GM21447 (cell line): ENCODE data around the gene KLHL2.
"Not testable (repeated sequence)": the region's sequence is repeated elsewhere in the genome, so short reads cannot be mapped to it uniquely, and the experiment has no call there.

Experiments
- ATAC-seq: cut with Tn5 transposase; IDR thresholded peaks from one replicate; pipeline ENCODE4 v1.9.1; 2021; ENCODE audit not compliant: unreplicated experiment

Gene KLHL2

DNA sequence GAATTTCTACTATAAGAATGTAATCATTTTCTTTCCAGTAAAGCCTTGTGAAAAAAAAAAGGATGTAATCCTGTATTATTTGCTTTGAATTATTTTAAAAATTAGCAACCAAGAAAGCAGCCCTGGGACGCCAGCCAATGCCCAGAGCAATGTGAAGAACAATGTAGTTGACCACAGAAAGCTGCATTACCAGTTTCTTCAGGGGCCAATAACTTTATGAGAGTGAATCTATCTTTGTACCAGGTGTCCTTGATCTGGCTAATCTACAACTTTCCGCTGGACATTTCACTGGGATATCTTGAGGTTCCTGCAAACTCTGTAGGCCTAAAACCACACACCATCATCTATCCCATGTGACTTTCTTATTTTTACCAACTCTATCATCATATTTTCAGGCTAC is 7.6 kb upstream of the KLHL2 start:
- ATAC-seq = no peak

DNA sequence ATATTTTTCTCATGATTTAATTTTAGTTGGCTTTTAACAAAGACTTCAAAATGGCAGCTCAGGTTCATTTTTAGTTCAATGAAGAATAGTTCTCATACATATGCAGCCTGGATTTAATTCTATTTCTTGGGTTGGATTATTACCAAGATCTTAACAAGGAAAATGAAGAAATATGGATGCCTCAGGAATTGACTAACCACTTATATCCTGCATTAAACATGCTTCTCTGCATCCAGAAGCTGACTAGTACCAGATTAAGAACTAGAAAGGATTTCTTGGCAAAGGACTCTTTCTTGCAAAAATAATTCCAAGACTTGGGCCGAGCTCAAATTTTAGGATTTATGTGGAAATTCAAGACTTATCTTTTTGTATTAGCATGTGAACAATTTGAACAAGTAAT is 5.6 kb upstream of the KLHL2 start:
- no peak for ATAC-seq

DNA sequence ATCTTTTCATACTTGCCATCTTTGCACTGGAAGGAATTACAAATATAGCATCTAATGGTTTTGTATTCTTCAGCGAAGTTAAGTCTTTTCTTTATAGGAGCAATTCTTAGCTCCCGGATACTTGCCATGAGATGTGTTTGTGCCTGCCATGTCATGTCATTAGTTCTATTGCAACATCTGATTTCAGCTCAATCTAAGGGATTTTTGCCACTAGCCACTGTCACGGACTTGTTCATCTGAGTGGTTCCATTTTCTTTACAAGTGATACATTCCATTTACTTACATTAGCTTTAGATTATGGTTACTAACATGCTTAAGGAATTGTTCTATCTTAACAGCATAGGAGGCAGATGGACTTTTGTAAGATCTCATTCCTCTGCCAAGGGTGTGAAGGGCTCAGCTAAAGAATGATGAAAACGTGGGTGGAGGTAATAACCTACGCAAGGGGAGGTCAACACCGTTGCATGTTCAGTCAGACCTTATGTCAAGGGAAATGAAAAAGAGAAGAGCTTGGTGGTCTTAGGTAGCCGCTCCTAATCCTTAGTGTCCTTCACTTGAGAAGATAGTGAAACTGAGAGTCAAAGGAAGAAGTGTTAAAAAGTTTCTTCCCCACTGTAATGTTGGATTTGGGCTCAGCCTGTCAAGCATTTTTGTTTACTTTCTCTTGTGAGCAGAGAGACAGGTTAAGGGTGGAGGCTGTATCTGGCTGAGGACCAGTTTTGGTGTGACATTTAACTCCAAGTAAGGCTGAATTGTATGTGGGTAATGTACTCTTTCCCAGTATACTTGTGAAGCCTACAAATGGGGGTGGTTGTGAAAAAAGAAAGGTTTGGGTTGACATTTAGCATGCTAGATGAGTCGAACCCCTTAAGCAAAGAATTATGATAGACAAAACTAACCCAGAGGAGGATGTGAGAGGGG is 3.6 kb upstream of the KLHL2 start:
- no peak for ATAC-seq

DNA sequence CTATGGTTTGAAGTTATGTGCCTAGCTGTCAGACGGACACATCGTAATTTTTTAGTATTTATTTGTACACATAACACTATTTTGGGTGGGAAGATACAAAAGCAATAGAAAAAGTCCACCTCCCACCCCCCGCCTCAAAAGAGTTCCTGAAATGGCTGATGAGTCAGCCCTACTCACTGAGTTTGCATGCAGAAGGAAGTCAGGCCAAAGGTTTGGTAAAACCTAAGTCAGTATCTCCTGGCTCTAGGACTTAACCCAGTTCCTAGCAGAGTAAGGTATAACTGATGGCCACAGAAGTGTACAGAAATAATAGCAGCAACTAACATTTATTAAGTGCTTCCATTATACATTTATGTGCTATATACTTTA is 2.9 kb upstream of the KLHL2 start:
- ATAC-seq = no peak

DNA sequence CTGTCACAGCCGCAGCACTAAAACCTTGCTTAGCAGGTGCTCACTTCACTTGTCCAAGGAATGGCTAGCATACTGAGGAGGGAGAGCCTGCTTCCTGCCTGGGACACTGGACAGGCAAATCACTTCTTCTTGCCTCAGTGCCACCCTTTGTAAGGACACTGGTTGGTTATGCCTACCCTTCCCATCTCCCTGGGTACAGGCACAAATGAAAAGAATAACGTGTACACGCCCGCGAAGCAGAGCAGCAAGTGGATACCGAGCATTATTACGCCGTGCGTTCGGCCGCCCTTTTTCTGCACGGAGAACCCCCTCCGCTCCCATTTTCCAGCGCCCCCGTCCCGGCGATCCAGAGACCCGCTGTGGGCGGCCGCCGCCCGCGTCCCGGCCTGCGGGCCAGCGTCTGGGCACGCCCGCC is 338 bp upstream of the KLHL2 start:
- ATAC-seq = peak; percentile 24

DNA sequence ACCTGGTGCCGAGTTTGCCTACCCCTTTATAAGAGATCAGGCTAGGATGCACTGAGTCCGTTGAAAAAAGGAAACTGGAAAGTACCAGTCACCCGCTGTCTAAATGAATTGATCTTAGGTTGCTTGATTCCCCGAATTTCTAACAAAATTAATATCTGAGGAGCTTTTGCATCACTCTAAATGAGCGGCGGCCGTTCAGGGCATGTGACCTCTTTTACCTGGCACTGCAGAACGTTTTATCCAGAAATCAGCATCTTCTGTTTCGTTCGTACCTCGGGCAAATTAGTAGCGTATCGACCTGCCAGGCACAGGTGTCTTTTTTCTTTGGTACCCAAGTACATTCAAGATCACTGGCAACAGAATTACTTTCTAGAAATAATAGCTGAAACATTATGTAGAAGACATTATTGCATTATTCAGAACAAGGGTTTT is 876 bp downstream of the KLHL2 start:
- no peak for ATAC-seq

DNA sequence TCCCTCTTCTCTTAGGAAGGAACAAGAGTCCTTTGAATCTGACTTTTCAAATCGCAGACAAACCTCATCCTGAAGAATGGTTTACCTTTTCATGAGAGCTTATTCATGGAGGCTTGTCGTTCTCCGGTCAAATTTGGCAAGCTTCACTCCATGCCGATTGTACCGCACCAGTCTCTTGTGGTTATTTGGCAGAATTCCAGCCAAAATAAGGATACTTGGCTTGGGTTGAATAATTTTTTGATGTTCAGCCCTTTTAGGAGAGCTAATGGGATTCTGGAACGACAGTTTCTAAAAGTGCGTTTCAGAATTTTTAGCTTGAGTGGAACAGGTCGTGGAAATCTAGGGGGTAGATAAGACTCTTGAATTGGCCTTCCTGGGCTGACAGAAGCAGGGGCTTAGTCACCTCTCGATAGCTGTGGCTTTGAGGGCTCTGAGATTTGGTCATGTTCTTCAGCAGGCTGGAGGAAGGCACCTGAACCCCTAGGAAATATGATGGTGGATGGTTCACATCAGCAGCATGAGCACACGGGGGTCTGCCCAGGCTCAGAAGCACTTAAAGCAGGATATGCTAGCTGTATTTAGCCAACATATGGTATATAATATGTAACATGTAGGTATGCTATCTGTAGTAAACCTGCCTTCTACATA is 1.5 kb downstream of the KLHL2 start:
- no peak for ATAC-seq

DNA sequence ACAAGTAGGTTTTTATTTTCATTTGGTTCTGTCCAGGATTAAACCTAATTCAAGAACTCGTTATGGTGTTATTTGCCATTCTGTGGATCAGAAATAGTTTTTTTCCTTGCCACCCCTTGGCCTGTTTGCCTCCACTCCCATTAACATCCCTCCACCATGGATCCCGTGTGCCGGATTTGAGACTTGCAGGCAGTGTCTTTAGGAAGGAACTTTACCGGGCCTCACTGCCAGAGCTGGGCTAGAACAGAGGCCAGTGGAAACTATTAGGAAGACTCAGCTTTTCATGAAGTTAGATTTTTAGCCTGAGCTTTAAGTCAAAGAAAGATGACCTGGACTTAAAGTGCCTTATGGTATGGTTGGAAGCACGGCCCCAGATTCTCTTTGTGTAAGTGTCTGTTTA is 2.4 kb downstream of the KLHL2 start:
- ATAC-seq = no peak

DNA sequence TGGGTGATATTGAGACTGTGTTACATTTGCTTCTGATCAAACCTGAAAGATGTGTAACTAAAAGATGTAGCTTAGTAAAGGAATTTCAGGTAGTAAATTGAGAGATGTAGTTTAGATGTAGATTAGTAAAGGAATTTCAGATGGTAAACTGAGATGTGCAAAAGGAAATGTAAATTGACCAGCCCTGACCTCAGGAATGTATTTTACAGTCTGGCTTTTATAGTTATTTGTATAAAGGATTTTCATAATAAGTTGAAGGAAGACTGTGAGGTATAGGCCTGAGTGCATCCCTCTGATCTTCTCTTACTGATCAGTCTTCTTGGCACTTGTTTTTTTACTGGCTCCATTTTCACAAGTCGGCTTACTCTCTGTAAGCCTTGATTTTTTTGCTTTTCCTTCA is 3.2 kb downstream of the KLHL2 start:
- no peak for ATAC-seq

DNA sequence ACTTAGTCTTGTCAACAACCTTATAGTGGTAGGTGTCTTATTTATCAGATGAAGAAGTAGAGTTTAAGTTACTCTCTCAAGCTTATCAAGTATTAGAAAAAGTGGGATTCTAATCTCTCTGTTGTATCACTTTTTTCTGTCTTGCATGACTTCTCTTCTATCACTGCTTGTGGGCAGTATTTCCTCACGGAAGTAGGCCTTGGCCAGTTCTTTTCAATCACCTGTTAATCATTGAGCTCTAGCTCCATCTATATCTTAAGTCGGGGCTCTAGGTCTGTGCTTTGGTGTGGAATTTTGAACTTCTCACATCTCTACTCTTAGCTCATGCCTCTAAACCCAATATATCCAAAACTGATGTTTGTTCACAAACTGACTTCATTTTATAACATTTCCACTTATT is 5.3 kb downstream of the KLHL2 start:
- ATAC-seq = peak; percentile 21

DNA sequence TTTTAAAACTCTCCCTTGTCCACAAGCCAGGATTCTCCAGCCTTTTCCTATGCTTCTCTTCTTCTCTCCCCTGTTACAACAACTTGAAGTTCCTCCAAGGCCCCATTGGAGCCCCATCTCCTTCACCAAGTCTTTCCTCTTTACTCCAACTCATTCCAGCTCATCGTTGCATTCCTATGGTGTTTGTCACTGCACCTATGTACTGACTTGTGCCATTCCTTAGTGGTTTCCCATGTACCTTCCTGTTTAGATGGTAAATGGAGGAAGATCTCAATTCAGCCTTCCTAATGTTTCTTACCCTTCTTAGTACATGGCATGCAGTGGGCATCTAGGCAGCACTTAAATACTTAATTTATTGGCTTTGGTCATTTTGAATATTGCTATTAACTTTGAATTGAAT is 6.0 kb downstream of the KLHL2 start:
- not testable (repeated sequence) for ATAC-seq

DNA sequence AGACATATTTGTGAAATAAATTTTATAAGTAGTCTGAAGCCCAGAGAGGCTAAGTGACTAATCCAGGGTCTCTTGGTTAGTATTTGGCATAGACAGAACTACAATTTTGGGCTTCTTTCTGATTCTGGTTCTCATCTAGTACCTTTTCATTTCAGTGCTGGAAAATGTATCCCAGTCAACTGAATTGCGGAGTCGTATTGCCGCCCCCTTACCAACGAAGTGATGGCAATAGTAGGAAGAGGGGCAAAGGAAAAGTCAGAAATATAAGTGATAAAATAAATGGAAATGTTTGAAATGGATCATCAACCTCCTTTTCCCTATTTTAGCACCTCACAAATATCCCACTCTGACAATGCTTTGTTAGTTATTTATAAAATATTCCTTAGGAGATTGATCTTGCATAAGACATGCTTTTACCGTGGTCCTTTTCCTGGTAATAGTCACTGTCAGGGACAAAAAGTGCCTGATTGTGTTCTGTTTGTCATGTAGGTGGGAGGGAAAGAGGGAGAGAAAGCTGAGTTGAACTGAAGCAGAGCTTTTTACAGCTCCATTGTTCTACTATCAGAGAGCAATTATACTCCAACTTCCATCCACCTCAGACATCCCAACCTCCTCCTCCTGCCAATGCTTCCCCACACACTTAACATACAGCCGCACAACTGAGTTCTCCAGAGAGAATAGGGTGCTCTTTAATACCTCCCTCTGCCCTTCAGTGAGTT is 6.8 kb downstream of the KLHL2 start:
- ATAC-seq = not testable (repeated sequence)

DNA sequence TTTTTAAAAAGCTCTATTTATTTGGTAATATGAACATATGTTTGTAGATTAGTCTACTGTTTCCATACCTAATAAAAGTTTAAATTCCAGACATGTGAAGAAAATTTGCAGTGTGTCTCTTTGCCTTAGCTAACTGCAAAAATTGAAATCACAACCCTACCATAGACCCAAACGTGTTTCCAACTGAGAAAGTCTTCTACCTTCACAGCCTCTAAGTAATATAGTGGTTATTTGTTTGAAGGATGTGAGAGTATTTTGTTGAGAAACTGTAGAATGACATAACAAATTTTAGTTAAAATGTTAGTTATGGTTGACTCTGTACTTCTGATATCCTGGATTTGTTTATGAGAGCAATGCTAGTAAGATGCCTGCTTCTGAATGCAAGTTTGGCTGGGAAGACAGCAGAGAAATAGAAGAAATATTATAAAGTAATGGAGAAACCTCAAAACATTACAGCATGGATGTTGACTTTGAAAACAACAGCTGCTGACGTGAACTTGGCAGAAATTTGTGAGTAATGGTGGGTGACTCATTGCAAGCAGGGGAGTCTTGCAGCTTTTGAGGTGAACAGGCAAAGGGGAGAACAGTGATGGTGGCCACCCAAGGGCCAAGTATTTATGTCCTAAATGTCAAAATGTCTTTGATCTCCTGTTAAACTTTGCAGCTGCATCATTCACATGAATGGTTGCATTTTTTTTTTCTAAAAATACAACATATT is 7.8 kb downstream of the KLHL2 start:
- peak; percentile 49 for ATAC-seq

DNA sequence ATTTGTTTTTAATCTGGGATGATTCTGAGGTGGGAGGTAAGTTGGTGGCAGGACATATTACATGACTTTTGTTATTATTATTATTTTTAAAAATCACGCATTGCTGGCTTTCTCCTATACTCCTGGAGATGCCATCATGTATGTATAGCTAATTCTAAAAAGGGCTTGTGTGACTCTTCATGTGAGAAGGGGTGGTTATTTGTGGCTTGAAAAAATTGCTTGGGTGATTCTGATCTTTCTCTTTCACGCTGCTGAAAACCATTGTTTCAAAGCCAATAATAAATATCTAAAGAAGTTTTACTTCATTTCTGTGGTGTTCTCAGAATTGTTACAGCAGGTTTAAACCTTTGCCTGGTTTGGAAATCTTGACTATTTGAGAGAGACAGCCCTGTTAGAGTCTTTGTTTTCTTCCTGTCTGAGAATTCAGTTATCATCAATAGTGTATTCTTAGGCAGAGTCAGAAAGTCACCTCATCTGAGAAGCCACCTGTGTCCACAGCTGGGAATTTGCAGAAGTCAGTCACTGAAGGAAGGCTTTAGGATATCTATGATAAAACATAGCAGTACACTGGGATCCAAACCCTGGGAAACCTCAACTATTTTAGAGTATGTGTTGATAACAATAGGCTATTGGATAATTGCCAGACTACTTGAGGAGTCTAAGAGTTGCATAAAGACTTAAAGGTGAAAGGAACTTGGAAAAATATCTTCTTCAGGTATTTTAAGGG is 8.6 kb downstream of the KLHL2 start:
- peak; percentile 70 for ATAC-seq

DNA sequence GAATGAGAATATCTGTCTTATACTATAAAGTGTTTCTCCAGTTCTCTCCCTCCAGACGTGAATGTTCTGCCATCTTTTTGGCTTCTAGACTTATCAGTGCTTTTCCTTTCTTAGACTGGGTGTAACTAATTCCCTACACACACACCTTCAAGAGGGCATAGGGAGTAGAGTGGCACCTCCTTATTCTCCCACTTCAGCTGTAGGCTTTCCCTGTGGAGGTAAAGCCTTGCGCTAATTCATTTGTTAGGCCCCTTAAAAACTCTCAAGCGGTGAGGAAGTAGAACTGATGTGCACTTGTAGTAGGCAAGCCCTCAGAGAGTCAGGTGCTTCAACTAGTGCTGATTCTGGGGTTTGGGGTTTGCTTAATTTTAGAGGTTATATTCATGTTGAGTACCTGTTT is 10.0 kb downstream of the KLHL2 start:
- ATAC-seq = no peak

DNA sequence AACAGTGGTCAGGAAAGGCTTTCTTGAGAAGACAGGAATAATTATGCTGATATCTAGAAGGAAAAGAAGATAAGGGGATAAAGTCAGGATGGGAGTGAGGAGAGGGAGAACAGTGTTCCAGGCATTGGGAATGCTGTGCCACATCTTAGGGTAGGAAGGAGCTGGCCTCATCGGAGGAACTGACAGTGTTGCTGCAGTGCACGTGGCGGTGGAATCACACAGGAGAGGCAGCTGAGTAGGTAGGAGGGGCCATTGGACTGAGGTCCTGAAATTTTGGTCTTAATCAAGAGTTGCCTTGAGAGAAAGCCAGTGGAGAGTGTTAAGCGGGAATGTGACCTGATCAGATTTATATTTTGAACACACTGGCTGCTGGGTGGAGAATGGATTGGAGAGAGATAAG is 13.9 kb downstream of the KLHL2 start:
- not testable (repeated sequence) for ATAC-seq

DNA sequence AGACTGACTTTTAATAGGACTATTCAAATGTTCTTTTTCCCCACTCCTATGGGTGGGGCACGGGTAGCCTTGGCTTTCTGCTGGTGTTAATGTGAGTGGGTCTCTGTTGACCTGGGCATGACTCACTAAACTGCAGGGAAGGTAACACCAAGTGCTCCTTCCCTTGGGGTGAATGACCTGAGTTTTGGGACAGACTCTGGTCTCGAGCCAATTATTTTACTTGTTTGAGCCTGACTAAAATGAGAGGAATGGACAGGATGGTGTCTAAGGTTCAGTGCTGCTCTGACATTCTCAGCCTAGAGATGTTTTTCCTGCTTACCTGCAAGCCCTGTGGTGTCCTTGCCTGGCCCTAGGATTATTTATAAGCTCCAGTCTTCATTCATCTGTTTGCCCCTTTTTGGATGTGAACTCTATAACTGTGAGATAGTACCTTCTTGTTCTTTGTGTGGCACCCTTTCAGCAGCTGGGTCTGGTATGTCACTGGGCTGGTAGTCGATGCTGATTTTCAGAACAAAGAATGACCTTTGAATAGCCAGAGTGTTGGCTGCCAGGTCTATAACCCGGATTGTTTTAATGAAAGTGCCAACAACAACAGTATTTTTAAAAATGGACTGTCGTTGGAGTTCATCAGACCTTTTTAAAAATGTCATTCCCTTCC is 14.8 kb downstream of the KLHL2 start:
- not testable (repeated sequence) for ATAC-seq

DNA sequence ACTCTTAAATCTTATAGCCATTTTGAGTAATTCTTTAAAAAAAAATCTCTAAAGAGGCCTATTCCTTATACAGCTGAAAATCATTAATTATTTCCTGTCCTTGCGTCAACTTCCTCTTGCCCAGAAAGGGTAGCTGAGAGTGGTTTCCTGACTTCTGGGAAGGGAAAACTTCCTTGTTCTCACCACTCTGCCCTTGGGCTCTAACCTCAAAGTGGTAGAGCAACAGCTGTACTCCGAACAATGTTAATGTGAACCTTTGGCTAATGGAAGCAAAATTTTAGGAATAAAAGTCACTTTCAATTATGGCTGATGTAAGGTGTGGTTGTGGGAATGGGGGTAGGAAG is 15.3 kb downstream of the KLHL2 start:
- ATAC-seq = no peak

DNA sequence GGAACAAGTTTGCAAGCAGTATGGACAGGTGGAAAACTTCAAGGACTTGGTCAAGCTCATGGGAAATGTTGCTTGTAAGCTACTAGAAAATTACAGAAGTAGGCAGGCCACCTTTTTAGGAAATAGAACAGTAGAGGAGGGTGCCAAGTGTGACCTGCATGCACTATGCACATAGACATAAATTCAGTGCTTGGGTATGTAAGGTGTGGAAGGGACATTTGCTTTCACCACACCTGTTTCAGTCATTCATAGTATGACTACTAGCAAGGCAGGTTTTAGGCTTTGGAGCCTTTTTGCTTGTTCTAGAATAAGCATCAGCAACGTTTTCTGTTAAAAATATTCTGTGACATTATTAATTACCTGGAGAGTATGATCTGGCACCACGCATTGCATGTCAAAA is 20.0 kb downstream of the KLHL2 start:
- not testable (repeated sequence) for ATAC-seq
